OCI-LY1 (cell line): ENCODE results near the gene MAFG.
A peak's percentile ranks its signal among the peaks of the same experiment; 100 is the strongest.

Source experiments
- H2AFZ ChIP-seq: fragments of 200-600 bp; sonication (generic), shearing (Covaris generic); 2 replicates; pipeline ENCODE4 v1.6.0; 2014; ENCODE audit warnings: antibody characterized with exemption, mild to moderate bottlenecking, low read length
- H3F3A ChIP-seq: fragments of 200-600 bp; sonication (generic), shearing (Covaris generic); 2 replicates; pipeline ENCODE4 v1.6.0; 2014; ENCODE audit warnings: mild to moderate bottlenecking, antibody characterized with exemption, low read length, moderate library complexity; ENCODE audit not compliant: insufficient read depth
- H3K27ac ChIP-seq: fragments of 200-600 bp; sonication (generic); 2 replicates; pipeline ENCODE4 v1.5.1; 2014; ENCODE audit warnings: low read length, mixed run types, mild to moderate bottlenecking, low read depth; ENCODE audit not compliant: poor library complexity, severe bottlenecking
- H3K27me3 ChIP-seq: fragments of 200-600 bp; sonication (generic); 2 replicates; pipeline ENCODE4 v1.6.0; 2014; ENCODE audit warnings: antibody characterized with exemption, mild to moderate bottlenecking, low read length, moderate library complexity; ENCODE audit not compliant: insufficient read depth
- H3K36me3 ChIP-seq: fragments of 200-600 bp; sonication (generic); 2 replicates; pipeline ENCODE4 v1.6.1; 2014; ENCODE audit warnings: mild to moderate bottlenecking, antibody characterized with exemption, low read length, moderate library complexity, mixed read lengths; ENCODE audit not compliant: insufficient read depth
- H3K4me1 ChIP-seq: fragments of 200-600 bp; sonication (generic); 2 replicates; pipeline ENCODE4 v1.5.1; 2014; ENCODE audit warnings: mild to moderate bottlenecking, low read length, moderate library complexity; ENCODE audit not compliant: insufficient read depth, severe bottlenecking
- H3K4me2 ChIP-seq: fragments of 200-600 bp; sonication (generic), shearing (Covaris generic); 2 replicates; pipeline ENCODE4 v1.6.1; 2014; ENCODE audit warnings: low read length
- H3K4me3 ChIP-seq: fragments of 200-600 bp; sonication (generic); 2 replicates; pipeline ENCODE4 v1.5.1; 2014; ENCODE audit warnings: low read length, low read depth, mild to moderate bottlenecking, mixed read lengths; ENCODE audit not compliant: poor library complexity, severe bottlenecking
- H3K79me2 ChIP-seq: fragments of 200-600 bp; shearing (Covaris generic); 2 replicates; pipeline ENCODE4 v1.6.1; 2016; ENCODE audit warnings: mixed run types, low read length, mixed read lengths; ENCODE audit not compliant: insufficient read depth
- H3K9ac ChIP-seq: fragments of 200-600 bp; sonication (generic), shearing (Covaris generic); 2 replicates; pipeline ENCODE4 v1.6.1; 2014; ENCODE audit warnings: mild to moderate bottlenecking, low read length, mixed read lengths
- H3K9me2 ChIP-seq: fragments of 200-600 bp; sonication (generic), shearing (Covaris generic); 2 replicates; pipeline ENCODE4 v1.6.1; 2014; ENCODE audit warnings: low read depth, mild to moderate bottlenecking, low read length, mixed read lengths
- H3K9me3 ChIP-seq: fragments of 200-600 bp; shearing (Covaris generic); 2 replicates; pipeline ENCODE4 v1.6.1; 2014; ENCODE audit warnings: low read length, mixed read lengths
- H4K20me1 ChIP-seq: fragments of 200-600 bp; sonication (generic), shearing (Covaris generic); 2 replicates; pipeline ENCODE4 v1.6.0; 2016; ENCODE audit warnings: mild to moderate bottlenecking, low read length; ENCODE audit not compliant: insufficient read depth
- CTCF ChIP-seq: fragments of 200-600 bp; sonication (generic), shearing (Covaris generic); IDR thresholded peaks from 2 replicates; pipeline ENCODE4 v1.5.1; 2017; ENCODE audit warnings: mild to moderate bottlenecking, antibody characterized with exemption, low read length, moderate library complexity, mixed read lengths
- EZH2 ChIP-seq: fragments of 200-600 bp; sonication (generic), shearing (Covaris generic); IDR thresholded peaks from 2 replicates; pipeline ENCODE4 v1.8.0; 2017; ENCODE audit warnings: borderline replicate concordance, mixed run types, mild to moderate bottlenecking, antibody characterized with exemption, low read length, moderate library complexity, mixed read lengths

MAFG gene

GRCh38 chr17:81870981-81871386, 56.6 kb downstream of the MAFG start, which contains the start of gene ARHGDIA:
Gene ARHGDIA, minus strand, starts transcription at chr17:81871337. Its CDS starts 1,407 bp downstream, at chr17:81869930.
- Histone ChIP-seq H3F3A (no peaks in the 10 kb centered on the region), H4K20me1 (no peaks in the 10 kb centered on the region), H3K36me3 (peaks cover 39% of the 10 kb centered on the region), H3K27me3 (no peaks in the 10 kb centered on the region), H3K79me2 (peaks cover 5% of the 10 kb centered on the region; the same call in 1 of the 2 replicates), H3K27ac (peak within 1 kb of the TSS; percentile 88), H3K9ac (peak within 1 kb of the TSS; percentile 98), H3K4me2 (peak within 1 kb of the TSS; percentile 86), H3K4me3 (peak within 1 kb of the TSS; percentile 98), H3K4me1 (peaks cover 66% of the 10 kb centered on the region), H2AFZ (no peak within 1 kb of the TSS), H3K9me2 (no peaks in the 10 kb centered on the region), H3K9me3 (no peaks in the 10 kb centered on the region)
- no peak for TF ChIP-seq EZH2
- no peak for TF ChIP-seq CTCF

- H3K4me3 ChIP-seq = peak overlapping the region; percentile 98
- H3F3A ChIP-seq = no peaks in the 10 kb centered on the region
- no peaks in the 10 kb centered on the region for H3K9me2 ChIP-seq
- no peaks in the 10 kb centered on the region for H4K20me1 ChIP-seq
- peaks cover 45% of the 10 kb centered on the region for H3K36me3 ChIP-seq
- no peak for TF ChIP-seq CTCF
- no peak for TF ChIP-seq EZH2
- H3K27ac ChIP-seq = peak overlapping the region; percentile 84
- H2AFZ ChIP-seq = no peak overlapping the region
- H3K4me2 ChIP-seq = peak overlapping the region; percentile 86
- no peaks in the 10 kb centered on the region for H3K27me3 ChIP-seq
- no peaks in the 10 kb centered on the region for H3K9me3 ChIP-seq
- peaks cover 72% of the 10 kb centered on the region for H3K4me1 ChIP-seq
- peaks cover 5% of the 10 kb centered on the region; the same call in 1 of the 2 replicates for H3K79me2 ChIP-seq
- H3K9ac ChIP-seq = peak overlapping the region; percentile 97
These were observed 57.2 kb downstream of the MAFG start for GRCh38 chr17:81870131-81870980.

- H3K79me2 ChIP-seq = peaks cover 5% of the 10 kb centered on the region; the same call in 1 of the 2 replicates
- peak overlapping the region; percentile 86 for H3K4me2 ChIP-seq
These were observed 58.1 kb downstream of the MAFG start for GRCh38 chr17:81869221-81870130.

More at GRCh38 chr17:81869221-81870130, 58.1 kb downstream of the MAFG start:
- Histone ChIP-seq H3K9me2 (no peaks in the 10 kb centered on the region), H4K20me1 (no peaks in the 10 kb centered on the region), H3K9me3 (no peaks in the 10 kb centered on the region), H3K9ac (peak overlapping the region; percentile 97), H3K36me3 (peaks cover 48% of the 10 kb centered on the region), H3K4me1 (peaks cover 73% of the 10 kb centered on the region), H3K4me3 (peak overlapping the region; percentile 98), H3K27ac (peak overlapping the region; percentile 84), H3K27me3 (no peaks in the 10 kb centered on the region), H3F3A (no peaks in the 10 kb centered on the region), H2AFZ (no peak overlapping the region)
- TF ChIP-seq CTCF (peak; percentile 81), EZH2 (no peak)
